Mammary epithelial cell (primary cell): Measurements from ENCODE around the gene ALDOA.

ENCODE experiments used
- EZH2 ChIP-seq: IDR thresholded peaks from 2 replicates; pipeline ENCODE4 v1.6.1; 2012; ENCODE audit warnings: low read length, inconsistent platforms, borderline replicate concordance
- TF ChIP-seq, protein P1 (sequence below), 2 donors: IDR thresholded peaks in 1 of 2; conservative IDR thresholded peaks in 1 of 2; 2 replicates each; pipeline ENCODE4 v1.5.1; 2011 to 2012; ENCODE audit warnings: inconsistent platforms in 2 of 2, low read length in 2 of 2, mild to moderate bottlenecking in 2 of 2, control low read depth in 1 of 2, low read depth in 1 of 2; ENCODE audit not compliant: insufficient read depth in 1 of 2; ENCODE audit errors: extremely low read depth in 1 of 2

DNA sequence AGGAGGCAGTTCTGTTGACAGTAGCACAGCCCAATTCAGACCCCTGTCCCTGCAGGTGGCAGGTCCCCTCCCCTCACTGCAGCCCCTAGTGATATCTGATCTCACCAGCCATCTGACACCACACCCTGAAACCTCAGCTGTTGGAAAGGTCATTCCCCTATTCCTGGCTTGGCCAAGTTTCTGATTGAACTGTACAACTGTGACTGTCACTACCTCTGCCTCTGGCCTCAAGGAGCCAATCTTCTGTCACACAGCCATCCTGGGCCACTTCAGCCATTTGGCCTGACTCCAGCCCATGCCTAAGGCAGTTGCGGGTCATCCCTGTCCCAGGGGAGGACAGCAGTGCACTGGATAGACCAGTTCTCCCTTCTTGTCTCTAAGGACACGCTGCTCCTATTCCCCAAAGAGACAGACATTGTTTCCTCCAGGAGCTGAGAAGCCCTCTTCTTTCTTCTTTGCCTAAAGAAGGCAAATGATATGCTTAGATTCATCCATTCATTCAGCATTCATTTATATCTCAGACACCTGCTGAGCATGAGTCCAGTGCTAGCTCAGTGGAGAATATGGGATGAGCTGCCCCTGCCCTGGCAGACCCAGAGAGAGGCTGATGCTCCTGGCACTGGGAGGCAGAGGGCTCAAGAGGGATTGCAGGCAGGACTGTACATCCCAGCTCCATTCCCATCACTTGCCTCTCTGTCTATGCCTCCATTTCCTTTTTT is 4.6 kb upstream of the ALDOA start:
- TF ChIP-seq, protein P1, sequence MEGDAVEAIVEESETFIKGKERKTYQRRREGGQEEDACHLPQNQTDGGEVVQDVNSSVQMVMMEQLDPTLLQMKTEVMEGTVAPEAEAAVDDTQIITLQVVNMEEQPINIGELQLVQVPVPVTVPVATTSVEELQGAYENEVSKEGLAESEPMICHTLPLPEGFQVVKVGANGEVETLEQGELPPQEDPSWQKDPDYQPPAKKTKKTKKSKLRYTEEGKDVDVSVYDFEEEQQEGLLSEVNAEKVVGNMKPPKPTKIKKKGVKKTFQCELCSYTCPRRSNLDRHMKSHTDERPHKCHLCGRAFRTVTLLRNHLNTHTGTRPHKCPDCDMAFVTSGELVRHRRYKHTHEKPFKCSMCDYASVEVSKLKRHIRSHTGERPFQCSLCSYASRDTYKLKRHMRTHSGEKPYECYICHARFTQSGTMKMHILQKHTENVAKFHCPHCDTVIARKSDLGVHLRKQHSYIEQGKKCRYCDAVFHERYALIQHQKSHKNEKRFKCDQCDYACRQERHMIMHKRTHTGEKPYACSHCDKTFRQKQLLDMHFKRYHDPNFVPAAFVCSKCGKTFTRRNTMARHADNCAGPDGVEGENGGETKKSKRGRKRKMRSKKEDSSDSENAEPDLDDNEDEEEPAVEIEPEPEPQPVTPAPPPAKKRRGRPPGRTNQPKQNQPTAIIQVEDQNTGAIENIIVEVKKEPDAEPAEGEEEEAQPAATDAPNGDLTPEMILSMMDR (conservative IDR thresholded peaks at IDR 0.05 in 1 of 2, IDR thresholded peaks at IDR 0.05 in 1 of 2; ENCODE audit: extremely low read depth in 1 of 2, insufficient read depth in 1 of 2, low read depth in 1 of 2, low read length in 2 of 2): no peak
- no peak for TF ChIP-seq EZH2
